Measurements from ENCODE around the gene MAP1LC3B.
"Not testable (repeated sequence)": the region's sequence is repeated elsewhere in the genome, so short reads cannot be mapped to it uniquely, and the experiment has no call there.

MAP1LC3B gene

GRCh38 chr16:87383505-87384161 is 8.5 kb upstream of the MAP1LC3B start, which contains the start of gene FBXO31:
Gene FBXO31, minus strand, starts transcription at chr16:87383776. Its CDS starts 32 bp downstream, at chr16:87383744.
- DNase-seq, result peak; percentile 89

GRCh38 chr16:87384162-87384874 is 7.8 kb upstream of the MAP1LC3B start:
- DNase-seq, result no peak

GRCh38 chr16:87384875-87385167 is 7.3 kb upstream of the MAP1LC3B start:
- not testable (repeated sequence) for DNase-seq

GRCh38 chr16:87387942-87388817 is 4.0 kb upstream of the MAP1LC3B start:
- DNase-seq, result peak; percentile 94

- no peak for DNase-seq
Observed at GRCh38 chr16:87388818-87389134, 3.4 kb upstream of the MAP1LC3B start.

- DNase-seq, result no peak
Observed at GRCh38 chr16:87389245-87389644, 2.9 kb upstream of the MAP1LC3B start.

GRCh38 chr16:87389914-87390313 is 2.2 kb upstream of the MAP1LC3B start:
- not testable (repeated sequence) for DNase-seq

- no peak for DNase-seq
Observed at GRCh38 chr16:87390641-87391323, 1.4 kb upstream of the MAP1LC3B start.

- no peak for DNase-seq
Observed at GRCh38 chr16:87391324-87391949, 699 bp upstream of the MAP1LC3B start.

- peak; percentile 38 for DNase-seq
Observed at GRCh38 chr16:87392821-87393679, 914 bp downstream of the MAP1LC3B start.

- DNase-seq, result no peak
Observed at GRCh38 chr16:87393680-87394055, 1.5 kb downstream of the MAP1LC3B start.

- DNase-seq, result no peak
Observed at GRCh38 chr16:87395181-87395842, 3.2 kb downstream of the MAP1LC3B start.

- no peak for DNase-seq
Observed at GRCh38 chr16:87404764-87405625, 12.9 kb downstream of the MAP1LC3B start.

- no peak for DNase-seq
Observed at GRCh38 chr16:87406495-87407088, 14.5 kb downstream of the MAP1LC3B start.

GRCh38 chr16:87407511-87408112 is 15.5 kb downstream of the MAP1LC3B start:
- DNase-seq, result peak; percentile 18

GRCh38 chr16:87409153-87409552 is 17.0 kb downstream of the MAP1LC3B start:
- no peak for DNase-seq

GRCh38 chr16:87409781-87410180 is 17.6 kb downstream of the MAP1LC3B start:
- DNase-seq, result no peak

- no peak for DNase-seq
Observed at GRCh38 chr16:87410530-87410929, 18.4 kb downstream of the MAP1LC3B start.

GRCh38 chr16:87410968-87411367 is 18.8 kb downstream of the MAP1LC3B start:
- no peak for DNase-seq

Data from CD4-positive, alpha-beta T cell treated with Interleukin-12 subunit alpha and Interleukin-12 subunit beta, for 1 hour (primary cell).